Osteoblast (primary cell): ENCODE results near the gene RNF17. TPM values are rescaled to one million over a fixed set of nuclear protein-coding genes. Genes with fewer than 3 reads are reported as not detected.

ENCODE experiments used
- DNase-seq: peaks from one replicate; pipeline ENCODE4 v3.0.0; 2011; ENCODE audit warnings: low spot score, mixed read lengths; ENCODE audit not compliant: insufficient read length; ENCODE audit errors: missing footprints
- H2AFZ ChIP-seq: 2 replicates; pipeline ENCODE4 v1.6.0; 2011; ENCODE audit warnings: mild to moderate bottlenecking, low read length
- H3K27ac ChIP-seq: 2 replicates; pipeline ENCODE4 v1.5.1; 2011; ENCODE audit warnings: mild to moderate bottlenecking, low read depth, low read length, moderate library complexity
- H3K27me3 ChIP-seq: 2 replicates; pipeline ENCODE4 v1.6.0; 2012; ENCODE audit warnings: mild to moderate bottlenecking, control low read depth, inconsistent platforms, low read length, moderate library complexity; ENCODE audit not compliant: insufficient read depth
- H3K36me3 ChIP-seq: 2 replicates; pipeline ENCODE4 v1.5.1; 2011; ENCODE audit warnings: mild to moderate bottlenecking, low read length, control low read depth, moderate library complexity; ENCODE audit not compliant: insufficient read depth
- H3K4me1 ChIP-seq: 2 replicates; pipeline ENCODE4 v1.5.1; 2011; ENCODE audit warnings: mild to moderate bottlenecking, low read length, control low read depth, moderate library complexity; ENCODE audit not compliant: insufficient read depth
- H3K4me2 ChIP-seq: 2 replicates; pipeline ENCODE4 v1.6.0; 2011; ENCODE audit warnings: mild to moderate bottlenecking, low read length; ENCODE audit not compliant: insufficient read depth
- H3K4me3 ChIP-seq: fragments of 200-600 bp; sonication (generic); 3 replicates; pipeline ENCODE4 v1.5.1; 2012; ENCODE audit warnings: mild to moderate bottlenecking, low read length, inconsistent platforms; ENCODE audit not compliant: insufficient read depth
- H3K79me2 ChIP-seq: 2 replicates; pipeline ENCODE4 v1.6.0; 2012; ENCODE audit warnings: mild to moderate bottlenecking, low read length, control low read depth, inconsistent platforms; ENCODE audit not compliant: insufficient read depth
- H3K9me3 ChIP-seq: 2 replicates; pipeline ENCODE4 v1.5.1; 2011; ENCODE audit warnings: low read depth, low read length, control low read depth
- H4K20me1 ChIP-seq: 2 replicates; pipeline ENCODE4 v1.6.0; 2012; ENCODE audit warnings: mild to moderate bottlenecking, low read length, control low read depth; ENCODE audit not compliant: insufficient read depth
- total RNA-seq: library from RNA; depleted of rRNA; stranded (reverse); fragments of >200 nt; gene quantifications from 2 replicates; pipeline ENCODE4 v1.2.3, GENCODE V29; 2012
- TF ChIP-seq, protein P1 (sequence below): IDR thresholded peaks from 2 replicates; pipeline ENCODE4 v1.5.1; 2011; ENCODE audit warnings: mild to moderate bottlenecking, low read depth, low read length, moderate library complexity; ENCODE audit errors: extremely low read depth

The RNF17 gene
- total RNA-seq, 1 donor = not detected

DNA sequence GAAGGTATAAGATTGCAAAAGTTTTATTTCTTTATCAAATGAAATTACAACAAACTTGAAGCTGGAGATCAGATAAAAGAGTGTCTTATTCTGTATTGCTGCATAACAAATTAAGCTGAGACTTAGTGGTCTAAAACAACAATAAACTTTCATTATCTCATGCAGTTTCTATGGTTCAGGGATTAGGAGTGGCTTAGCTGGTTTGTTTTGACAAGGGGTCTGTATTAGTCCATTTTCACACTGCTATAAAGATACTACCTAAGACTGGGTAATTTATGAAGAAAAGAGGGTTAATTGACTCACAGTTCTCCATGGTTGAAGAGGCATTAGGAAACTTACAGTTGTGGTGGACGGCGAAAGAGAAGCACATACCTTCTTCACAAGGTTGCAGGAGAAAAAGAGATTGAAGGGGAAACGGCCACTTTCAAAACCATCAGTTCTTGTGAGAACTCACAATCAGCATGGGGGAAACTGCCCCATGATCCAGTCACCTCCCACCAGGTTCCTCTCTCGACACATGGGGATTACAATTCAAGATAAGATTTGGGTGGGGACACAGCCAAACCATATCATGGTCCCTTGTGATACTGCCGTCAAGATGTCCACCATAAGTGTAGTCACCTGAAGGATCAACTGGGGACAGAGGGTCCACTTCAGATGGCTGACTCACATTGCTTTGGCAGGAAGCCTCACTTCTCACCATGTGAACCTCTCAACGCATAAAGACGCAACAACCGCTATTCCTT, 97.8 kb downstream of the RNF17 start:
- no peak for DNase-seq

DNA sequence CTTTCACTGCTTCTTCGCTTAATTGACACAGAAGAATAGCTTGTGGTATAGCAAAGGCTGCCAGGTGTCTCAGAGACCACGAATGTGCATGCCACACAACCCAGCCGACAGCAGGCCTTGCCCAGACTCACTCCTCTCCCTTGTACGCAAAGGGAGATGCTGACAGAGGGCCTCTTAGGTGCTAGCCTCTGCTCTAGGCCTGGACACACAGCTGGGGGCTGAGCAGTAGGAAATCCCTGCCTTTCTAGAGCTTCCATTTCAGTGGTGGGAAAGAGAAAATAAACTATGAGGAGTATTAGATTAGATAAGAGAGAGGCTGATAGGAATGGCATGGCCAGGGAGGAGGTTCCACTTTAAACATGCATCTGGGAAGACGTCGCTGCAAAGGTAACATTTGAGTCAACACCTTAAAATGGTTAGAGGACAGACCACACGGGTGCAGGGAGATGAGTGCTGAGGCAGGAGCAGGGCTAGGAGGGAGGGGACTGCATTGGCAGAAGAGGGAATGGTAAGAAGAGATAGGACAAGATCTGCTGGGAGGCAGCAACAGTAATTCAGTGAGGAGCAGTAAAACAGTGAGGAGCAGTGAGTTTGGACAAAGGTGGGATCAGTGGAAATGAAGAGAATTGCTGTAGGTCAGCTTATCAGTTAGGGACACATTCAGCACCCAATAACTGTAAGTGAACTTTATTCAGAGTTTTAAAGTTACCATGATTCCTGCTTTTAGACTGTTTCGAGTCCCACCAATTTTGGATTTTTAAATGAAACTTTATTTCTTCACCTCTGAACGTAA, 100.0 kb downstream of the RNF17 start:
- no peak overlapping the region for H3K4me3 ChIP-seq
- H3K4me1 ChIP-seq = no peaks in the 10 kb centered on the region
- no peak overlapping the region for H2AFZ ChIP-seq
- DNase-seq = no peak
- TF ChIP-seq, protein P1, sequence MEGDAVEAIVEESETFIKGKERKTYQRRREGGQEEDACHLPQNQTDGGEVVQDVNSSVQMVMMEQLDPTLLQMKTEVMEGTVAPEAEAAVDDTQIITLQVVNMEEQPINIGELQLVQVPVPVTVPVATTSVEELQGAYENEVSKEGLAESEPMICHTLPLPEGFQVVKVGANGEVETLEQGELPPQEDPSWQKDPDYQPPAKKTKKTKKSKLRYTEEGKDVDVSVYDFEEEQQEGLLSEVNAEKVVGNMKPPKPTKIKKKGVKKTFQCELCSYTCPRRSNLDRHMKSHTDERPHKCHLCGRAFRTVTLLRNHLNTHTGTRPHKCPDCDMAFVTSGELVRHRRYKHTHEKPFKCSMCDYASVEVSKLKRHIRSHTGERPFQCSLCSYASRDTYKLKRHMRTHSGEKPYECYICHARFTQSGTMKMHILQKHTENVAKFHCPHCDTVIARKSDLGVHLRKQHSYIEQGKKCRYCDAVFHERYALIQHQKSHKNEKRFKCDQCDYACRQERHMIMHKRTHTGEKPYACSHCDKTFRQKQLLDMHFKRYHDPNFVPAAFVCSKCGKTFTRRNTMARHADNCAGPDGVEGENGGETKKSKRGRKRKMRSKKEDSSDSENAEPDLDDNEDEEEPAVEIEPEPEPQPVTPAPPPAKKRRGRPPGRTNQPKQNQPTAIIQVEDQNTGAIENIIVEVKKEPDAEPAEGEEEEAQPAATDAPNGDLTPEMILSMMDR = no peak
- no peaks in the 10 kb centered on the region for H3K79me2 ChIP-seq
- H3K27ac ChIP-seq = no peak overlapping the region
- H4K20me1 ChIP-seq = no peaks in the 10 kb centered on the region
- no peaks in the 10 kb centered on the region for H3K9me3 ChIP-seq
- no peaks in the 10 kb centered on the region for H3K36me3 ChIP-seq
- no peak overlapping the region for H3K4me2 ChIP-seq
- H3K27me3 ChIP-seq = peaks cover 4% of the 10 kb centered on the region

More for the DNA sequence above, 97.8 kb downstream of the RNF17 start:
- H3K9me3 ChIP-seq = no peaks in the 10 kb centered on the region
- TF ChIP-seq, protein P1 = no peak
- H3K36me3 ChIP-seq = no peaks in the 10 kb centered on the region
- H3K4me1 ChIP-seq = no peaks in the 10 kb centered on the region
- H3K27me3 ChIP-seq = peaks cover 8% of the 10 kb centered on the region
- no peaks in the 10 kb centered on the region for H4K20me1 ChIP-seq
- H3K4me2 ChIP-seq = no peak overlapping the region
- H3K27ac ChIP-seq = no peak overlapping the region
- no peaks in the 10 kb centered on the region for H3K79me2 ChIP-seq
- H2AFZ ChIP-seq = no peak overlapping the region
- H3K4me3 ChIP-seq = no peak overlapping the region

DNA sequence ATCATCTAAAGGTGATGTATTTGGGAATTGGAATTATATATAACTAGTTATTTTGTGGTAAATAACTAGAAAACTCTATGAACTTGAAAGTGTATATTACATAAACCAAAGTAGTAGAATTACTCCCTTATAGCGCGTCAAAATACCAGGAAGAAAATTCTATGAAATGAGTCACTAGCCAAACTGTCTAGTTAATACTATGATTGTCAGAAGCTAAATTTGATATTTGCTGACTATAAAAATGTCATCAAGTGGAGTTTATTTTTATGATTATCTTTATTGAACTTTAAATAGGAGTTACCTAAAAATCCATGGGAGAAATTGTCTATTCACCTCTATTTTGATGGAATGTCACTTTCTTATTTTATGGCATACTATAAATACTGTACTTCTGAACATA, 100.6 kb downstream of the RNF17 start:
- TF ChIP-seq, protein P1 = no peak
- H3K4me3 ChIP-seq = no peak overlapping the region
- no peak overlapping the region for H3K27ac ChIP-seq
- H3K4me1 ChIP-seq = no peaks in the 10 kb centered on the region
- H3K9me3 ChIP-seq = no peaks in the 10 kb centered on the region
- peaks cover 4% of the 10 kb centered on the region for H3K27me3 ChIP-seq
- H3K79me2 ChIP-seq = no peaks in the 10 kb centered on the region
- no peak for DNase-seq
- H4K20me1 ChIP-seq = no peaks in the 10 kb centered on the region
- no peak overlapping the region for H2AFZ ChIP-seq
- no peak overlapping the region for H3K4me2 ChIP-seq
- no peaks in the 10 kb centered on the region for H3K36me3 ChIP-seq
